HG03439 (cell line): ENCODE data around the gene OBP2B.
"Not testable (repeated sequence)": the region's sequence is repeated elsewhere in the genome, so short reads cannot be mapped to it uniquely, and the experiment has no call there.

Source experiments
- ATAC-seq: cut with Tn5 transposase; IDR thresholded peaks from one replicate; pipeline ENCODE4 v1.9.1; 2021; ENCODE audit warnings: mild to moderate bottlenecking, moderate library complexity; ENCODE audit not compliant: unreplicated experiment

OBP2B gene

GRCh38 chr9:133169687-133170086 lies 39.4 kb downstream of the OBP2B start:
- not testable (repeated sequence) for ATAC-seq

GRCh38 chr9:133169102-133169501 lies 39.9 kb downstream of the OBP2B start:
- ATAC-seq = no peak

GRCh38 chr9:133168432-133168831 lies 40.6 kb downstream of the OBP2B start:
- no peak for ATAC-seq

GRCh38 chr9:133167769-133168168 lies 41.3 kb downstream of the OBP2B start:
- no peak for ATAC-seq

GRCh38 chr9:133167096-133167730 lies 41.8 kb downstream of the OBP2B start:
- ATAC-seq = no peak

GRCh38 chr9:133166392-133166791 lies 42.7 kb downstream of the OBP2B start:
- no peak for ATAC-seq

- ATAC-seq = no peak
Observed at GRCh38 chr9:133165452-133165730, 43.7 kb downstream of the OBP2B start.

GRCh38 chr9:133164191-133164590 lies 44.9 kb downstream of the OBP2B start:
- ATAC-seq = no peak

GRCh38 chr9:133163504-133164172 lies 45.4 kb downstream of the OBP2B start, which contains the start of gene GBGT1:
Gene GBGT1 (minus strand): TSS chr9:133163914. CDS start chr9:133162412, 1,502 bp downstream.
- ATAC-seq = no peak

GRCh38 chr9:133162861-133163503 lies 46.1 kb downstream of the OBP2B start:
- no peak for ATAC-seq

GRCh38 chr9:133161547-133161950 lies 47.5 kb downstream of the OBP2B start:
- ATAC-seq = no peak

- ATAC-seq = no peak
Observed at GRCh38 chr9:133160742-133161546, 48.1 kb downstream of the OBP2B start.

- no peak for ATAC-seq
Observed at GRCh38 chr9:133158695-133159094, 50.4 kb downstream of the OBP2B start.
